ENCODE measurements around the gene CCL22.

CCL22 gene

GRCh38 chr16:57377080-57377841 lies 18.7 kb downstream of the CCL22 start:
- DNase-seq = peak; percentile 85

GRCh38 chr16:57379579-57379978 lies 21.0 kb downstream of the CCL22 start:
- DNase-seq = no peak

- no peak for DNase-seq
Observed at GRCh38 chr16:57380671-57381462, 22.3 kb downstream of the CCL22 start.

GRCh38 chr16:57381791-57382534 lies 23.4 kb downstream of the CCL22 start:
- no peak for DNase-seq

GRCh38 chr16:57382535-57383275 lies 24.1 kb downstream of the CCL22 start:
- no peak for DNase-seq

GRCh38 chr16:57383276-57384247 lies 25.0 kb downstream of the CCL22 start:
- DNase-seq = no peak

GRCh38 chr16:57384248-57385070 lies 25.9 kb downstream of the CCL22 start:
- DNase-seq = no peak

GRCh38 chr16:57385083-57385482 lies 26.5 kb downstream of the CCL22 start:
- DNase-seq = no peak

- no peak for DNase-seq
Observed at GRCh38 chr16:57386381-57386951, 27.9 kb downstream of the CCL22 start.

- DNase-seq = no peak
Observed at GRCh38 chr16:57387598-57388354, 29.2 kb downstream of the CCL22 start.

GRCh38 chr16:57388359-57389086 lies 29.9 kb downstream of the CCL22 start:
- no peak for DNase-seq

GRCh38 chr16:57389087-57389468 lies 30.5 kb downstream of the CCL22 start:
- no peak for DNase-seq

- no peak for DNase-seq
Observed at GRCh38 chr16:57390636-57391295, 32.2 kb downstream of the CCL22 start.

- no peak for DNase-seq
Observed at GRCh38 chr16:57391300-57391699, 32.7 kb downstream of the CCL22 start.

- DNase-seq = no peak
Observed at GRCh38 chr16:57391708-57392107, 33.1 kb downstream of the CCL22 start.

GRCh38 chr16:57392694-57393093 lies 34.1 kb downstream of the CCL22 start:
- no peak for DNase-seq

GRCh38 chr16:57394444-57394843 lies 35.9 kb downstream of the CCL22 start:
- no peak for DNase-seq

GRCh38 chr16:57395026-57395425 lies 36.4 kb downstream of the CCL22 start:
- no peak for DNase-seq

Measured in NCI-H526 treated with DMSO at 0.1 percent for 48 hours (cell line).